ENCODE measurements around the gene NUP214. TPM values are rescaled to one million over a fixed set of nuclear protein-coding genes. Genes with fewer than 3 reads are reported as not detected.
A peak's percentile ranks its signal among the peaks of the same experiment; 100 is the strongest.
"Not testable (repeated sequence)": the region's sequence is repeated elsewhere in the genome, so short reads cannot be mapped to it uniquely, and the experiment has no call there.

The NUP214 gene
- polyA plus RNA-seq, 3 donors from 2014 or later: 4.9 to 20.1 (median 9.9) TPM

- peak overlapping the region; percentile 61 to 77 (median 75) for H3K4me3 Mint-ChIP-seq
Observed at GRCh38 chr9:131266266-131267229, 141.2 kb downstream of the NUP214 start.

GRCh38 chr9:131270171-131271015 is 145.0 kb downstream of the NUP214 start:
- Mint-ChIP-seq H3K36me3 (peaks cover under 1 to 4% (median 2%) of the 10 kb centered on the region in 3 donors), H3K4me1 (peaks cover 84 to 90% of the 10 kb centered on the region in 2 donors), H3K27me3 (ENCODE audit: low read depth in 3 of 3) (peaks cover 0 to 22% (median 10%) of the 10 kb centered on the region in 3 donors), H3K27ac (peak overlapping the region; percentile 88 to 99 (median 94)), H3K9me3 (no peaks in the 10 kb centered on the region), H3K4me3 (peak overlapping the region; percentile 85 to 100 (median 91))
- peak; percentile 39 to 43 (median 40) for DNase-seq

More at GRCh38 chr9:131266266-131267229, 141.2 kb downstream of the NUP214 start:
- H3K4me1 Mint-ChIP-seq: peaks cover 86 to 89% of the 10 kb centered on the region in 2 donors
- peak overlapping the region; percentile 88 to 94 (median 92) for H3K27ac Mint-ChIP-seq
- H3K9me3 Mint-ChIP-seq: no peaks in the 10 kb centered on the region
- DNase-seq: no peak
- H3K36me3 Mint-ChIP-seq: peaks cover 5 to 14% (median 6%) of the 10 kb centered on the region in 3 donors
- peaks cover 0 to 21% (median 8%) of the 10 kb centered on the region in 3 donors for H3K27me3 Mint-ChIP-seq (ENCODE audit: low read depth in 3 of 3)

GRCh38 chr9:131271016-131271273 is 145.6 kb downstream of the NUP214 start:
- H3K9me3 Mint-ChIP-seq, H3K36me3 Mint-ChIP-seq, DNase-seq: not testable (repeated sequence)
- Mint-ChIP-seq H3K4me3 (peak overlapping the region; percentile 85 to 100 (median 91)), H3K4me1 (peaks cover 78 to 84% of the 10 kb centered on the region in 2 donors), H3K27ac (peak overlapping the region; percentile 88 to 99 (median 94)), H3K27me3 (ENCODE audit: low read depth in 3 of 3) (peaks cover 0 to 25% (median 10%) of the 10 kb centered on the region in 3 donors)

GRCh38 chr9:131271506-131271931 is 146.1 kb downstream of the NUP214 start:
- H3K4me1 Mint-ChIP-seq: peaks cover 74 to 79% of the 10 kb centered on the region in 2 donors
- no peaks in the 10 kb centered on the region for H3K9me3 Mint-ChIP-seq
- H3K36me3 Mint-ChIP-seq: peaks cover 4 to 5% (median 4%) of the 10 kb centered on the region in 3 donors
- DNase-seq: no peak
- peak overlapping the region; percentile 85 to 100 (median 91) for H3K4me3 Mint-ChIP-seq
- H3K27me3 Mint-ChIP-seq (ENCODE audit: low read depth in 3 of 3): peaks cover 0 to 28% (median 10%) of the 10 kb centered on the region in 3 donors
- peak overlapping the region; percentile 88 to 99 (median 94) for H3K27ac Mint-ChIP-seq

- Mint-ChIP-seq H3K36me3 (peaks cover 4 to 5% (median 4%) of the 10 kb centered on the region in 3 donors), H3K9me3 (no peaks in the 10 kb centered on the region), H3K27me3 (ENCODE audit: low read depth in 3 of 3) (peaks cover 0 to 28% (median 10%) of the 10 kb centered on the region in 3 donors), H3K4me3 (peak overlapping the region; percentile 85 to 100 (median 91)), H3K4me1 (peaks cover 67 to 72% of the 10 kb centered on the region in 2 donors), H3K27ac (peak overlapping the region; percentile 88 to 99 (median 94))
- no peak for DNase-seq
Observed at GRCh38 chr9:131272212-131272611, 146.8 kb downstream of the NUP214 start.

- Mint-ChIP-seq H3K9me3 (no peaks in the 10 kb centered on the region), H3K4me1 (peaks cover 61 to 65% of the 10 kb centered on the region in 2 donors), H3K36me3 (peaks cover 4 to 5% (median 4%) of the 10 kb centered on the region in 3 donors), H3K27ac (peak overlapping the region; percentile 88 to 99 (median 96)), H3K4me3 (peak overlapping the region; percentile 91 to 100 (median 100)), H3K27me3 (ENCODE audit: low read depth in 3 of 3) (peaks cover 0 to 25% (median 10%) of the 10 kb centered on the region in 3 donors)
- DNase-seq: peak in 1 of 3 donors; percentile 36
Observed at GRCh38 chr9:131273146-131273855, 147.9 kb downstream of the NUP214 start.

- H3K36me3 Mint-ChIP-seq: peaks cover 4 to 5% (median 4%) of the 10 kb centered on the region in 3 donors
- peak overlapping the region; percentile 91 to 100 (median 100) for H3K4me3 Mint-ChIP-seq
- H3K4me1 Mint-ChIP-seq: peaks cover 61 to 68% of the 10 kb centered on the region in 2 donors
Observed at GRCh38 chr9:131273856-131274673, 148.7 kb downstream of the NUP214 start.

DNA sequence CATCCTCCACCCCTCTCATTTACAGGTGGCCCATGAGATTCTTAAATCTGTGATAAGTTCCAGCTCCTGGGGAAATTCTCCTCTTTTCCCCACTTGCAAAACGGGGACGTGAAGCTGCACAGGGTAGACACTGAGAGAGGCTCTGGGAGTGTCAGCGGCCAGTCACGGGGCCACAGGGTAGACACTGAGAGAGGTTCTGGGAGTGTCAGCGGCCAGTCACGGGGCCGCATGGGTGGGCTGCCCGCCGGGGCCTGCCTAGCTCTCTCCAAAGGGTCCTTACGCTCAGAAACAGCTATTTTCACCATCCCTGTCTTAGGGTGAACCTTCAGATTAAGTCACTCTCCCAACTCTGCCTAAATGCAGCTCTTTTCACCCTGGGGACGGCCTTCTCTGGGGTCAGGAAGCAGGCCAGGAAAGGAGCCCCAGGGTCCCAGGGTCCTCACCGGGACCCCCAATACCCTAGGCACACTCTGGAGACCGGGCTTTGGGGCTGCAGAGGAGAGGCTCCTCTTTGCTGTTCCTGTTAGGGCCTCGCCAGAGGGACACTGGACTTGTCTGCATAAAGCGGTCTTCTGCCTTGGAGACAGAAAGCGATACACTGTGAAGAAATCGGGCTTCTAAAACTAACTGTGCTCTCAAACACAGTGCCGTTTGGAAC is 149.4 kb downstream of the NUP214 start:
- peak; percentile 39 to 44 (median 42) for DNase-seq
- peaks cover 59 to 64% of the 10 kb centered on the region in 2 donors for H3K4me1 Mint-ChIP-seq
- peak overlapping the region; percentile 91 to 100 (median 100) for H3K4me3 Mint-ChIP-seq
- H3K27me3 Mint-ChIP-seq (ENCODE audit: low read depth in 3 of 3): peaks cover 0 to 22% (median 3%) of the 10 kb centered on the region in 3 donors
- peaks cover 4 to 5% (median 4%) of the 10 kb centered on the region in 3 donors for H3K36me3 Mint-ChIP-seq
- H3K27ac Mint-ChIP-seq: peak overlapping the region; percentile 88 to 99 (median 96)
- no peaks in the 10 kb centered on the region for H3K9me3 Mint-ChIP-seq

More at GRCh38 chr9:131273856-131274673, 148.7 kb downstream of the NUP214 start:
- peak in 1 of 3 donors; percentile 34 for DNase-seq
- peaks cover 0 to 24% (median 6%) of the 10 kb centered on the region in 3 donors for H3K27me3 Mint-ChIP-seq (ENCODE audit: low read depth in 3 of 3)
- H3K9me3 Mint-ChIP-seq: no peaks in the 10 kb centered on the region
- H3K27ac Mint-ChIP-seq: peak overlapping the region; percentile 88 to 99 (median 96)

DNA sequence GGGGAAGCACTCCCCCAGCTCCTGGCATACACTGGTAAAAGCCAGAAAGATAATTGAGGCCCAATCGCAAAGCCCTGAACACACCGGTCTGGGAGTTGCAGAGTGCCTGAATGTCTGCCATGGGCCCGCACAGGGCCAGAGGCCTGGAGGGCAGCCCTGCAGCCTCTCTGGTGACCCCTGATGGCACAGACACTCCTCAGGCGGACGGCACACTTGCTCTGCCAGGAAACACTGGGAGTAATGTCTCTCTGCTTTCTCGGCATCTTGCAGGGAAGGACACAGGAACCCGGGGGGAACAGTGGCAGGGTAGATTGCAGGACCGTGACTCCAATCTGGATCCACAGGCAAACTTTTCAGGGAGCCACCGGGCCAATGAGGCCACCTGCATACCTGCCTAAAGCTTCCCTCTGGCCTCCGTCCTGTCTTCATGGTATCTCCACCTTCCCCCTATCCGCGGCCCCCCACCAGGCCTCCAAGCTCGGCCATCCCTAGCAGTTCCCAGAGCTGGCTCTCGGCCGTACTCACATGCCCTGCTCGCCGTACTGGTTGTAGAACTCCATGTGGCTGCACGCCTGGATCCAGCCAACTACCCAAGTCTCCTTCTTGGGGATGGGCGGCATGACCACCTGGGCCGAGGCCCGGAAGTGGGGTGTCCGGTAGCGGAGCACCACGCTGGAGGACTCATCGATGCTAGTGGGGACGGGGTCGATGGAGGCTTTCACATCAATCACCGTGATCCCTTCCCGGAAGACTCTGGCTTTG is 150.1 kb downstream of the NUP214 start:
- Mint-ChIP-seq H3K27ac (peak overlapping the region; percentile 88 to 99 (median 96)), H3K4me1 (peaks cover 53 to 57% of the 10 kb centered on the region in 2 donors), H3K4me3 (peak overlapping the region; percentile 91 to 100 (median 100)), H3K9me3 (no peaks in the 10 kb centered on the region), H3K36me3 (peaks cover 0 to 5% (median 4%) of the 10 kb centered on the region in 3 donors), H3K27me3 (ENCODE audit: low read depth in 3 of 3) (peaks cover 0 to 19% (median 3%) of the 10 kb centered on the region in 3 donors)
- peak; percentile 43 to 48 (median 45) for DNase-seq

DNA sequence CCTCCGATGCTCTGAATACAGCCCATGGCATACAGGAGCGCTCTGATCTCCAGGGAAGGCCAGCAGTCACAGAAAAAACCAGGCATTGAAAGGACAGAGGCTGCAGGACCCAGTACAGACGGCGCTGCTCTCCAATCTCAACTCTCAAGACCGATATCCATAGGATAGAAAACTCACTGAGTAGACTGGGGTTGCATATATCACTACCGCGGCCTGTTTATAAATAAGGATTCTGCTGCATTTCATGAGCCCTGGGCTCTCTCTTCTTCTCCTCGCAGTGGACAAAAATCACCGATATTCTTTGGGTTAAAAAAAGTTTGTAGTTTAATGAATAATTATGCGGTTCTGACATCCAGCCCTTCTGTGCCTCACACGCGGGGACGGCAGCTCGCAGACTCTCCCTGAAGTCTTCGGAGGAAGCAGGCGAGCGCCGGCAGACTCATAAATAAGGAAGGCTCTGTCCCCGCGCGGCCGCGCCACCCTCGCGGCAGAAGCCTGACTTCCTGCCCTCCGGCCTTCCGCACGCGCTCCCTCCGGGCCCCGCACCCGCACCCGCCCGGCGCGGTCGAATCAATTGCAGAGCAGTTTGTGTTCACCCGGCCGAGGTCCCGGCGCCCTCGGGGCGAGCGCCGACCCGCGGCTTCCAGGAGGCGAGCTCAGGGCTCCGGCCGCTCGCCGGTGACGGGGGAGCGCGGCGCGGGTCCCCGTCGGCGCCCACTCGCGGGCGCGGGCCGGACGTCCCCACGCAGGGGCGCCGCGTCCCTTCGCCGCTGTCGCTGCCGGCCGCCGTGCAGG is 150.9 kb downstream of the NUP214 start, which contains the start of gene FAM78A:
Gene FAM78A, minus strand, starts transcription at position 417 of the 795 bp plus-strand sequence. Its CDS starts 331 bp downstream, at position 86.
- Mint-ChIP-seq H3K4me1 (peaks cover 45 to 49% of the 10 kb centered on the region in 2 donors), H3K36me3 (peaks cover 0 to 5% (median 4%) of the 10 kb centered on the region in 3 donors), H3K4me3 (peak within 1 kb of the TSS; percentile 91 to 100 (median 100)), H3K9me3 (no peaks in the 10 kb centered on the region), H3K27me3 (ENCODE audit: low read depth in 3 of 3) (peaks cover 0 to 16% (median 3%) of the 10 kb centered on the region in 3 donors), H3K27ac (peak within 1 kb of the TSS; percentile 88 to 99 (median 96))
- DNase-seq: peak; percentile 61 to 63 (median 61)
